ENCODE measurements around the gene UBE4A.
A peak's percentile ranks its signal among the peaks of the same experiment; 100 is the strongest.
"Not testable (repeated sequence)": the region's sequence is repeated elsewhere in the genome, so short reads cannot be mapped to it uniquely, and the experiment has no call there.

The UBE4A gene

GRCh38 chr11:118401880-118402590, 42.6 kb downstream of the UBE4A start:
- no peak for DNase-seq

- not testable (repeated sequence) for DNase-seq
These were observed 43.2 kb downstream of the UBE4A start for GRCh38 chr11:118402594-118402993.

DNA sequence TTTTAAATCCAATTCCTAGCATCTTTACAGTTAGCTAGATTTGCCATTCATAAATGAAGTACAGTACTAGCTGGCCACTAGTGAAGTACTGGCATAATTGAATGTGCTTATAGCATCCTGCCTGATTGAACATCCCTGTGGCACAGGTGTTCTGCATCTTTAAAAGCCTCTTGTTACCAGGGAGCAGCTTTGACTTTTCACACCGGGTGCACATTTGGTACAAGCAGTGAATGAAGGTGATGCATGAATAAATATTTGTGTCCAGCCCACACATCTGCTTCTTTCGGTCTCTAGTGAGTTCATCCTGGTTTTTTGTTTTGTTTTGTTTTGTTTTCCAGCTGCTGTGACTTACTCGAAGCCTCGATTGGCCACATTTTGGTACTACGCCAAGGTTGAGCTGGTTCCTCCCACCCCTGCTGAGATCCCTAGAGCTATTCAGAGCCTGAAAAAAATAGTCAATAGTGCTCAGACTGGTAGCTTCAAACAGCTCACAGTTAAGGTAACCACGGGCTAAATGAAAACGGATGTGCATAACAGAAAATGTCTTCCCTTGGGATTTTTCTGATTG, 47.3 kb downstream of the UBE4A start:
- no peak for DNase-seq

GRCh38 chr11:118410055-118410745, 50.8 kb downstream of the UBE4A start:
- DNase-seq = no peak

GRCh38 chr11:118411530-118411929, 52.1 kb downstream of the UBE4A start:
- no peak for DNase-seq

DNA sequence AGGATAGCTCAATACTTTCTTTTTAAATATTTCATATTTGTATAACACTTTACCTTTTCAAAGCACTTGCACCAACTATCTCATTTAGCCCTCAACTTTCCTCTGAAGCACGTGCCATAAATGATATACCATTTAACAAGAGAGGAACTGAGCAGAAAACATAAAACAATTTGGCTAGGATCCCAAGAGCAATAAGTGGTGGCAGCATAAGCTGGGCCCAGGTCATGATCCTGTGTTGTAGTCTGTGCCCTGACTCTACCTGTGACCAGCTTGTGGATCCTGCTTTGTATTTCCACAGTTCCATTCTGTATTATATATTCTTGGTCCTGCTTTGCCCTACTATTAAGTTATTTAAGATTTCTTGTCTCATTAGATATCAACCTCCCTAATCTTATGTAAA, 53.5 kb downstream of the UBE4A start:
- no peak for DNase-seq

- DNase-seq = no peak
These were observed 55.8 kb downstream of the UBE4A start for GRCh38 chr11:118415062-118415738.

DNA sequence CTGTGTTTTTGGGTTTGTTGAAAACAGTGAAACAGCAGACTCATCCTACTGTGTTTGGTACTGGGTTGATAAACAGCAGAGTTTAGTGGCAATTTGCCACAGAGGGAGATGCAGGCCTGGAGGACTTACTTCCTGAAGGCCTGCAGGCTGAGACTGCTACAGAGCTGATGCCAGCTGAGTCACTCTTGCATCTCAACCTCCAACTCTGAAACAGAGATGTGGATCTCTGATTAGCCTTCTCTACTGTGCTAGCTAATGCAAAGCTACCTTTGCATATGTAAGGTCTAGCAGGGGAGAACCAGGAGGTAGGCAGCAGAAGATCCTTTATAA, 56.3 kb downstream of the UBE4A start:
- no peak for DNase-seq

GRCh38 chr11:118416900-118417299, 57.5 kb downstream of the UBE4A start:
- DNase-seq = not testable (repeated sequence)

DNA sequence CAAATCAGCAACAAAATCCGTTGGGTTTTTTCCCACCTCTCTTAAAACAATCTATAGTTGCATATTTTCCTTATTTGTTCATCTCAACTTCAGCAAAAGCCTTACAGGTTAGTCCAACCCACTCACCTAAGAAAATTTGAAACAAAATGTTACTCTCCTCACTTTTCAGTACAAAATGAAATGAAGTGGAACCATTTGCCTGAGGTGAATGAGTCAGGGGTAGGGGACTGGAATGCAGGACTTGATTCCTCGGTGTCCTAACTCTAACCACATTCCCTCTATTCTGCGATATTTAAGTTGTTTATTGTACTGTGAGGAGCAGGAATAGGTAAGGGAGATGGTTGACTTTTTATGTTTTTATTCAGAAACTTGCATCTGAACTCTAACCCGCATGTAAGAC, 58.4 kb downstream of the UBE4A start:
- DNase-seq = no peak

DNA sequence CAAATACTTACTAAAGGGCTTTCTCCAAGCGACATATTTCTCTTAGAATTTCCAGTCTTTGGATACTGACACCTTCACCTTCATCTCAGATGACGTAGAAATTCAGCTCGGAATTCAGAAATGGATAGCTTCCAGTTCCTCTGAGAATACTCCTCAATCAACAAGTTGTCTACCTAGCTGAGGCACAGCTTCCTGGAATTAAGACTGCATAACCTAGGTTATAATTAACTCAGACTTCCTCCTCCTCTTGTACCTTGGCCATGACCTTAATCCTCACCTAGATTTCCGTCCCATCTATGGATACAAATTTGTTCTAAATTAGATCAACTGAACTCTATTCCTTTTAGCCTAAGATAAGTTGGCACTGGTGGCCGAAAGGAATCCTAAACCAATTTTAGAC, 59.4 kb downstream of the UBE4A start:
- DNase-seq = no peak

- no peak for DNase-seq
These were observed 68.3 kb downstream of the UBE4A start for GRCh38 chr11:118427707-118428106.

DNA sequence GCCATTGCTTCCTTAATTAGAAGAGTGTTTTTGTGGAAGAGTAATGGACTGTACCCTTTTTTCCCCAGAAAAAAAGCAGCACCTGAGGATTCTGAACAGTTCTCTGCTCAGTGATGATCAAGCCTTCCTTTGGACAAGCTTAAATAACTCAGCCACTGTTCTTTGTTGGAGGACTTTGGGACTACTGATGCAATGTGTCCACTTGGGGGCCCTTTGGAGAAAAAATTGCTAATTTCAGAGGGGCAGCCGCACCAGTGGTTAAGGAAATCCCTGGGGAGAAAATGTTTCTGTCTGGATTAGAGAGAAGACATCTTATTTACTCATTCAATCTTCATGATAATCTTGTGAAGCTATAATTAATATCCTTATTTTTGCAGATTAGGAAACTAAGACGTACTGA, 71.6 kb downstream of the UBE4A start:
- DNase-seq = no peak

DNA sequence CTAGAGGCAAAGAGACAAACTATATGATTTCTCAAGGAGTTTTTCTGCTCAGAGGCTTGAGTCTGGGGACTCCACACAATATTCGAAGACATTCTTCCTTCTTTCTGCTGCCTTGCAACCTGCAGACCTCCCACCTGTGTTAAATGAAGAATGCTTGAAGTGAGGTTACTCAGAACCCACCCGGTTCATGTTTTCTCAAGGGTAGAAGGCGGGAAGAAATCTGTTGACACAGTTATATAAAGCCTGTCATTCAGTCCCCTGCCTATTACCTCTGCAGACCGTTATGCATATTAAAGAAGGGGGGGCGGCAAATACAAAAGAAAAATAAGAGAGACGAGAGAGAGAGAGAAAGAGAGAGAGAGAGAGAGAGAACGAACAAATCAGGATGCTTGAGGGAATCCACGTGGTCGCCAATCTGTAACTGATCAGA, 74.7 kb downstream of the UBE4A start:
- DNase-seq = peak; percentile 69

DNA sequence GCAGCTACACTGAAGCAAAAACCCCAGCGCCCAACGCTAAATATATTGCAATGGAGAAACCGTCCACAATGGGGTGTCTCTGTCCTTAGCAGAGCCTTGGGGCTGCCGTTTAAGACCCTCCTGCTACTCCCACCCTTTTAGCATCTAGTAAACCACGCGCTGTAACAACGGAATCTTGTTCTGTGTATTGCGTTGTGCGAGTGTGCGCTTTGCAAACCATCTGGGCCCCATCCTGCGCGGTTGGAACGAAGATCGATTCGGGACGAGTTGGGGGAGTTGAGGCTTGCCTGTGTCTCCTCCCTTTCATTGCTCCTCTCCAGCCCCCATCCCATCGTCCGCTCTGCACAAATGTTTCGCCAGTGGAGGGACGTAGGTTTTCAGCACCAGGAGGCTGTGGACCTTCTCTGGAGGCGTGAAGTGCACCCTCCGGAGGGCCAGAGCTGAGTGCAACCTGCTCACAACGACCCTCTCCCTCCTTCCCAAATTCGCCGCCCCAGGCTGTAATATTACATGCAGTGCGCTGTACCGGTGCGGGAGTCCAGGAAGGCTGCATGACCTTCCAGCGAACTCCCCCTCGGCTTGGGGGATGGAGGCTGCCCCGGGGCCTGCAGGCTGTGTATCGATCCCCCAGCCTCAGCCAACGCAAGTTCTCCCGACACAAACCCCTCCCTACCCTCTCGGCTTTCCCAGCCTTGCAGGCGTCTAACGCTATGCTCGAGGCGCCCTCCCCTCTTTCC, 75.3 kb downstream of the UBE4A start:
- DNase-seq = peak; percentile 25

- DNase-seq = no peak
These were observed 76.0 kb downstream of the UBE4A start for GRCh38 chr11:118435290-118435892.

- DNase-seq = peak; percentile 95
These were observed 76.7 kb downstream of the UBE4A start, which contains the start of gene KMT2A for GRCh38 chr11:118435893-118436624. Gene KMT2A (plus strand): TSS chr11:118436492. CDS start chr11:118436513, 21 bp downstream.

GRCh38 chr11:118436639-118437207, 77.3 kb downstream of the UBE4A start:
- no peak for DNase-seq

DNA sequence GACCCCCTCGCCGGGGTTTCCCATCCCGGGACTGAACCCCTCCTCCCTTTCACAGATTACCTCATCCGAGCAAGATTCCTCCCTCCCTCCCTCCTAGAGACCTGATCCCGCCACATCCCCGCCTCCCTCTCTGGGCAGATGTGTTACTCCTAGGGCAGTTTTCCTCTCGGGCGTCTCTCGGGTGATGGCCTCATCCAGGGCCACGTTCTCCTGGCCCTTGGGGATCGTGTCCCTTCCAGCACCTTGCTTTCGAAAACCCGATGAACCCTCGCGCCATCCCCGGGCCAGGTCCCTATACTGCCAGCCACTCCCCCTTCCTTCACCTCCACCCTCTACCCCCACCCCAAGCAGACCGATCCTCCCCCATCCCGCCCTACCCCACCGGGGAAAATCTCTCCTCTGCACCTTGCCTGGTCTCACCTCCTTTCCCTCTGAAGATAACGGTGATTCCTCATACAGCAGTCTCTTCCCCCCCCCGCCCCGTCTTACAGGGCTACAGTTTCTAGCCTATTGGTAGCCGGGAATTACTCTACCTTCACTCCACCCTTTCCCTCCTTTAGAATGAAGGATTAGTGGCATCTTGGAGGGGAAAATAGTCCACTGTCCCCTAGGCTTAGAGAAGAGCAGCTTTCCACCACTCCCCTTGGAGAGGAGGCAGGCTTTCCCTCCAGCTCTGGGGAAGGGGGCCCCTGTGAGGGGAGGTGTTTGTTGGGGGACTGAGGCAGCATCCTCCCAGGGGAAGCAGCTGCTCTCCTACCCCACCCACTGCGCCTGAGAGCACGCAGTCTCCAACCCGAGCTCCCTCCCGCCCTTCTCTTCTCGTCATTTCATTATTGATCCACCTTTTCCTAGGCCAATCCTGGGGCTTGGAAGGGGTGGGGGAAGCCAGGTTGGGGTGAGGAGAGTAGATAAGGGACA, 78.1 kb downstream of the UBE4A start:
- DNase-seq = peak; percentile 65

GRCh38 chr11:118438314-118438931, 79.0 kb downstream of the UBE4A start:
- peak; percentile 66 for DNase-seq

All from CD4-positive, alpha-beta T cell treated with Interleukin-10 for 1 hour (primary cell).